Glomerular visceral epithelial cell (primary cell): Measurements from ENCODE around the gene GBF1.
"Not testable (repeated sequence)": the region's sequence is repeated elsewhere in the genome, so short reads cannot be mapped to it uniquely, and the experiment has no call there.

Experiments used
- DNase-seq: peaks from one replicate; pipeline ENCODE4 v3.0.0-alpha.2; 2016; ENCODE audit errors: extremely low spot score

Gene GBF1

DNA sequence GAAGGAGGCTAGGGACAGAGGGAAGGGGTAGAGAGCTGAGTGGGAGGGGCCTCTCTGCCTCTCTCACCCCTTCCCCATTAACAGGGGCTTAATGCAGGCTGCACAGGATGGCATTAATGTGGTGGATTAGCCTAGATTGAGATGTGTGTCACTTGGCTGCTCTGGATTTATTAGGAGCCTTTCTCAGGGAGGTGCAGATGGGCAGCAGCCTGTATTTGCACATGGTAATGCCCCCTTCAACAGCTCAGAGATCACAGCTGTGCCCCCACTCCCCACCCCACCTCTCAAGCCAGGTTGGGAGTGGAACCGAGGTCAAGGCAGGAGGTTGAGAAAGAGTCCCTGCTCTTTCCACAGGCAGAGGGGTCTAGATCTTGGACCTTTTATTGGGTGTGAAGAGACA is 11.3 kb upstream of the GBF1 start:
- no peak for DNase-seq

DNA sequence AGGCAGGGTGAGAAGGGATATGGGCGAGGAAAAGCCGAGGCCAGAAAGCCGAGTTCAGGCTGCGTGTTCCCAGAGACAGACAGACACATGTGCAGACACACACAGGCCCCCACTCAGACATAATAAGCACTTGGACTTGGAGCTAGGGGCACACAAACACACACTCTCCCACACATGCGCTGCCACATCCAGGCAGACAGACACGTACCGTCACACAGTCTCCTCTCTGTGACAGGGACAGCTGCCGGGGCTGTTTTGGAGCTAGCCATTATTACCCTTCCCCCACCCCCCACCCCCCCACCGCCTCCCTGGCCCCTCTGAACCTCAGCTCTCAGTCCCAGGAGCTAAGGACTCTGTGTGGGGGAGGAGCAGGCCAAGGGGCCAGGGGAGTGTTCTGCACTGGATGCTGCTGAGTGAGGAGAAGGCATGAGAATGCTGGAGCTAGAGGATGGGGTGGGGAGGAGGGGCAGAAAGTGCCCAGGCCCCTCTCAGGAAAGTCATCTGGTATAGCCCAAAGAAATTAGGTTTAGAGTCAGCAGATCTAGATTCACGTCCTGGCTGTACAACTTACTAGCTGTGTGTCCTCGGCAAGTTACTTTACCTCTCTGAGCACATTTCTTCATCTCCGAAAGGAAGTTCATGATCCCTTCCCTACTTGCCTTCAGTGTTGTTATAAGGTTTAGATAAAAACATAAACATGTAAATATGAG is 10.3 kb upstream of the GBF1 start:
- no peak for DNase-seq

DNA sequence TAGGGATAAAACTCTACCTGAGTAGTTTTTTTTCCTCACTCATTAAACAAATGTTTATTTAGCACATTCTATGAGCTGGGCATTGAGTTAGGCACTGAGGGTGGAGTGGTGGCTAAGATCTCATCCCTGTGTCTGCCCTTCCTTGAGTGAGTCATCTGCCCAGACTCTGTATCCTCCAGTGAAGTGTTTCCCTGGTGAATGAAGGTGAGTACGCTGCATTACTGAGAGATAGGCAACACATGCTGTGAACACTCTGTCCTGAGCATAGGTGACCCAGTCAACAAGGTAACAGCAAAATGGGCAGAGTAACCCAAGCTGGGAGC is 9.8 kb upstream of the GBF1 start:
- peak; percentile 64 for DNase-seq

DNA sequence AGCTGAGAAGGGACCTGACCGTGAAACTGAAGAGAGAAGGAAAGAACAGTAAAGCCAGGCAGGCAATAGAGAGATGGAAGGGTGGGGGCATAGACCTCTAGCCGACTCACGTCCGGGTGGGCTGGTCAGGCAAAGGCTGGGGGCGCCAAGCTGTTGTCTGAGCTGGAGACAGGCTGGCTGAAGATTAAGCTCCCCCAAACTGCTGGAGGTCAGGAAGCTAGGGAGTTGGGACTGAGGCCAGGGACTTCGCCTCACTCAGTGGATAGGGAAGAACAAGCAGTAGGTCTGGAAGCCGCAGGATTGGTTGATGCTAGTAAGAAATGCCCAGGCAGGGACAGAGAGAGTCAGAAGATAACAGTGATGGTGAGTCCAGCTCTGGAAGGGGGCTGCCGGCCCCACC is 9.3 kb upstream of the GBF1 start:
- DNase-seq = no peak

DNA sequence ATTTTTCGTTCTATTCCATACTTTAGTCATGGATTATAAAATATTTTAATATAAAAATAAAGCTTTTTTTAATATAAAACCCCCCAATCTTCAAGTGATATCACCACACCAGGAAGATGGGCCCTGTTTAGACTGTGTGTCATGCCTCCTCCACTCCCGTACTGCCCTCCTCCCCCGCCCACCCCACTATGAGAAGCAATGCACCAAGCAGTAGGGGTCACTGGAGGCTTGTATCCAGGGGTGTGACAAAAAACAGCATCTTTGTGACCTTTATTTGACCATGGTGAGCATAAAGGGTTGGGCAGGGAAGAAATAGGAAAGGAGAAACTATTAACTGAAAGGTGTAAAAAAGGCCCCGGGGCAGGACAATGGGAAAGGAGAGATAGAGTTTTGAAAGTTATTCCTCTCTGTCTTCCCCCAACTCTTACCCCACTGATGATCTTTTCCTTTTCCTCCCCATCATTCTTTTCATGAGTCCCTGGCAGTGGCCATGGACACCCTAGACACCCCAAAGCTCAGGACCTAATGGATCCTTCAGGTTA is 7.5 kb upstream of the GBF1 start:
- no peak for DNase-seq

DNA sequence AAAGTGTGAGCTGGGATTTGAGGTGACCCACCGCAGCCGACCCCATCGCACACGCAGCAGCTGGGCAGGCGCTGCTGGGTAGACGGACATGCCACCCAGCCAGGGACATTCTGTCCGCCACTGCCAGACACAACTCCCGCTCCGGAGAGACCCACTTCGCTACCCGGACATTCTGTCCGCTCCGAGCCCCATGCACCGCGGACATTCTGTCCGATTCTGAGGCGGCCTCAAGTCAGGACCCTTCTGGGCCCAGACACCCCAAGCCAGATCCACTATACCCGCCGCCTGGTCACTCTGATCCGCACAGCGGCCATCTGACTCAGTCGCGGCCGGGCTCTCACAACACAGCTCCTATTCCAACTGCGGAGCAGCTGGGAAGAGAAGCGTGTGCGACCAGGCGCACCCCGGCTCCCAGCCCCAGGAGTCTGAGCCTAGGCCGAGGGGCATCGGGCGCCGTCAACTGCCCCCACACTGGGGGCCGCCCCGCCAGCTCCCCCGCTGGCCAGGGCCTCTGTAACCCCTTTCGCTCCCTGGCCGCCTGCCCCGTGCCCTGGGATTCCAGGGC is 4.8 kb upstream of the GBF1 start:
- DNase-seq = no peak

DNA sequence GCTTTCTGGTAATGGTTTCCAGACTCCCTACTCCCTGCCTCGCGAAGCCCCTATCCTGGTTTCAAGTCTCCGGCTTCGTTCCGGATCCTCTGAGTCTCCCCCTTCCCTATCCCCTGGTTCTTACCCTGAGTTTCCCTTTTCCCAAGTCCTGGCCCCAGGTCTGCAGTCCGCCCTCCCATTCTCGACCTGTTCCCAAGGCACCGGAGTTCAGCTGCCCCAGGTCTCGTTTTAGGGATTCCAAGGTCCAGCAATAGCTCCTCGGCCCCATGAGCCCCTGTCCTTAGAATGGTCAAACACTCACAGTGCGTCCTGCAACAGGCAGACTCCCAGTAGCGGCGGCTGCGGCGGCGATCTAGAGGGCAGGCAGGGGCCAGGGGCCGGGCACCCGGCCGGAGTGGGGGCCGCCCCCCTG is 4.3 kb upstream of the GBF1 start:
- DNase-seq = peak; percentile 30

DNA sequence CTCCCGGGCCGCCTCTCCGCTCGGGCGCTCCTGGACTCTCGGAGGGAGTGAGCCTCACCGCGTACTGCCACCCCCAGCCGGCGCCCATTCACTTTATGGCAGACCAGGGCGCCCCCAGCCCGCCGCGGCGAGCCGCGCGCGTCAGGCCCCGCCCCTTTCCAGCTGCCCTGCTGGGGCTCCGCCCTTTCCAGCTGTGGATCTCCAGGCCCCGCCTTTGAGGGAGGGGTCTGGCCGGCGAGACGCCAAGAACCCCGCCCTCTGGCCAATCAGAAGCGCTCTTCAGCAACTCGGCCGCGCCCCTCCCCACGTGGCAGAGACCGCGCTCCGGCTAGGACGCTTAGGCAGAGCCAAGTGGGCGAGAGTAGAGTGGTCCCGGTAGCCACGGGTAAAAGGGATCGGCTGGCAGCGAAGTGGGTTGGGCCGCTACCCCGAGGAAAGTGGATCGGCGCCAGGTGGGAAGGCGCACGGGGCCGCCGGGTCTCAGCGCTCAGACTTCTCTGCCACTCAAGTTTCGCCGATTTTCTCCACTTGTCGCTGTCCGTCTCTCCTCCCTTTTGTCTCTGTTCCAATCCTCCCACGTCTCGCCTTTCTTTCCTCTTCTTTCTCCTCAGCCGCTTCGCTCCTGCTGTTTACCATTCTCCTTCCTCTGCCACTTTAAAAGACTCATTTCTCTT is 3.8 kb upstream of the GBF1 start, which contains the start of gene PITX3:
Gene PITX3 (minus strand): TSS at position 69 of the 674 bp plus-strand sequence. CDS start 9,432 bp downstream, outside the sequence.
- DNase-seq = peak; percentile 85

DNA sequence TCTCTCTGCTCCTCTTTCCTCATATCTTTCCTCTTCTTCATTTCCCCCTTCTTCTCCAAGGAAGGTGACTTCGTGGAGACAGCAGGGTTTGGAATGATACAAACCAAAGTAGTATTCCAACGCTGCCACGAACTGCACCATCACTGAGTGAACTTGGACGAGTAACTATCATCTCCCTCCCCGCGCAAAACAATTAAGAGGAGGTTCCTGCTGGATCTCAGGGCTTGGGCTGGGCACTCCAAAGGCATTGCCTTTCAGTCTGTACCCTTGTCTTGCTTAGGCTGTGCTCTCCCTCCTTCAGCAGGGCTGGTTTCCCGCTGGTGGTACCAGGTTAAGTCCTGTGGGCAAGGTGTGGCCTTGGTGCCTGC is 3.2 kb upstream of the GBF1 start:
- no peak for DNase-seq

DNA sequence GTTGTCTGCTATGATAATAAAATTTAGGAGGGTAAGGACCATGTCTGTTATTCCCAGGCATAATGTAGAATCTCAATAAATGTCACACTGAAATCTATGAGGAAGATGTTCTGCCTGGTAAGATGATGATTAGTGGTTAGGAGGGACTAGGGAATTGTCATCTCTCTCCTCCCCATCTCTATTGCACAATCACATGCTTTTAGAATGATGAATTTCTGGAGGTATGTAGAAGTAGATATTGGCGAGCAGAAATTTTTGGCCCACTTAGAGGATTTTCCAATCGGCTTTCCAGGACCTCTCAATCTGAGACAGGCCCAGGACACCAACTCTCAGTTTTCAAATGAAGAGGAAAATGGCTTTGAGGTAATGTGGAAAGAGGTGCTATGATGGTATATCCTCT is 2.0 kb upstream of the GBF1 start:
- peak; percentile 56 for DNase-seq

DNA sequence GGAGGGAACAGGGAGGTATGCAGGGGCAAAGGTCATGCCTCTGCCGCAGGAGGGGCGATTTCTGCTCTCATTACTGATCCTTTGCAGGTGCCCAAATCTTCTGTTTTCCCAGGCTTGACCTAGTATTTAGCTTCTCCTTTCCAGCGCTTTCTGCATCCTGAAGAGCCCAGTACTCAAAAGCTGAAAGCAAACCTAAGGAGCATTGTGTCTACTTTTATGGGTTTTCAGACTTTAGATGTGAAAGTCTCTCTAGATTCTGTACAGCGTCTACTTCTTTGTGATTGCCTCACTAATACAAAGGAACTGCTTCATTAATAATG is 560 bp downstream of the GBF1 start:
- no peak for DNase-seq

DNA sequence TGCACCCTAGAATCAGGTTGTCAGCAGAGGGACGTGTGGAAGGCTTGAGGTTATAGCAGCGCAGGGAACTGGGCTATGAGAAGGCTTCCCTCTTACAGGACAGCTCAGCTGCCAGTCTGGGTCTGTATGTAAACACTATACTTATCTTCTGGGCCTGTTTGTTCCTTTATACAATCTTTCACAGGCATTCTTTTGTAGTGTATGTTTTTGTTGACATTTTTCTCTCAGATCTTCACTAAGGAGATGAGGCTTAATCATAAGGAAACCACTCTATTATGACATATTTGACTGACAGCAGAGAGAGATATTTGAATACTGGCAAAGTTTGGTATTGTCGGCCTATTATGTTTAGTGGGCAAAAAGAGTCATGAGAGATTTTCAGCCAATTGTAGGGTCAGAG is 929 bp downstream of the GBF1 start:
- no peak for DNase-seq

DNA sequence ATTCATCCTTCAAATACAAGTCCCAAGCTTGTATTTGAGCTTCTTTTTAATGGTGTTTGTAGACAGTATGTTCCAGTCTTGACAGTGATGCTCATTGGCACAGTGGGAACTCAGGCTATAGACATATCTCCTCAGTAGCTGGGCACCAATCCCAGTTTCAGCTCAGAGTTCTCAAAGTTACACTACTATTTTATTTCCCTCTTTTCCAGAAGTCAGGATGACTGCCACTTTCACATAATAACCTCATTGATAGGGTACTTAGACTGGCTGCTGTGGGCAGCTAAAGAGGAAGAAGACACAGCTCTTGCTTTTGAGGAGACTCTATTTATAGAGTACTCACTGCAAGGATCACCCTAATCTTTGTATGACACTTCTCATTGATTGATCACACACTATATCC is 2.4 kb downstream of the GBF1 start:
- DNase-seq = no peak

DNA sequence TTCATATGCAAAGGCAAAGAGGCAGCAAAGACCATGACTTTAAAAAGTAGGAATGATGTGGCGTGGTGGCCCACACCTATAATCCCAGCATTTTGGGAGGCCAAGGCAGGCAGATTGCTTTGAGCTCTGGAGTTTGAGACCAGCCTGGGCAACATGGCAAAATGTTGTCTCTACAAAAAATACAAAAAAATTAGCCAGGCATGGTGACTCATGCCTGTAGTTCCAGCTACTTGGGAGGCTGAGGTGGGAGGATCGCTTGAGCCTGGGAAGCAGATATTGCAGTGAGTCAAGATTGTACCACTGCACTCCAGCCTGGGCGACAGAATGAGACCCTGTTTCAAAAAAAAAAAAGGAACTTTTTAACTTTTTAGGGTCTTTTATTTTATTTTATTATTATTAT is 7.2 kb downstream of the GBF1 start:
- not testable (repeated sequence) for DNase-seq

DNA sequence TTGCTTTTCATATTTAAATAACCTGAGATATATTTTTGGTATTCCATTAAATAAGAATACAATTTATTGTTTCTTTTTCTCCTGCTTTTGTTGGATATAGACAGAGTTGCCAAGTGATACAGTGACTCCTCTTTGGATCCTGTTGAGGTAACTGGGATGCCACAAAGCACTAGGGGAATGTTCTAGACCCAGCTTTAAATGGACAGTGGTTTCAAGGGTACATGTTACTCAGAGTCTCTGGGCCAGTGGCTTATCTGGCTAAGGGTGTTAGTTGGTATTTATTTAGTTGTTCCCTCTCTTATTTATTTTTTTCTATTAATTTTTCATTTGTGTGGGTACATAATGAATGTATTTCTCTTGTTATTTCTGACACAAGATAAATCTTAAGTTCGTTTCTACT is 9.1 kb downstream of the GBF1 start:
- DNase-seq = no peak

DNA sequence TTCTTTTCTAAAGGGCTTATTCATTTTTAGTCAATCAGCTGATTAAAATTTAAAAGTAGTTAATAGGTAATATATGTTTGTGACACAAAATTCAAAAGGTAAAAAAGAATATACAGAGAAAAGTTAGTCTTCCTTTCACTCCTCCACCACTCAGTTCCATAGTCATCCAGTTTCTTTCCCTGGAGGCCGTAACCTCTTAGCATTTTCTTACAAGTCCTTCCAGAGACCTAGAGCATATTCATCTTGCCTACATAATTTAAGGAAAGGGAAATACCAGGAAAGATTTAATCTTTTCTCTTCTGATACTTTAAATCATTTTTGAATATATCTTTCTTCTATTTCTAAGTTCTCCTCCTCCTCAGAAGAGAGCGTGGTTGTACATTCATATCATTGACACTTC is 10.1 kb downstream of the GBF1 start:
- DNase-seq = no peak

DNA sequence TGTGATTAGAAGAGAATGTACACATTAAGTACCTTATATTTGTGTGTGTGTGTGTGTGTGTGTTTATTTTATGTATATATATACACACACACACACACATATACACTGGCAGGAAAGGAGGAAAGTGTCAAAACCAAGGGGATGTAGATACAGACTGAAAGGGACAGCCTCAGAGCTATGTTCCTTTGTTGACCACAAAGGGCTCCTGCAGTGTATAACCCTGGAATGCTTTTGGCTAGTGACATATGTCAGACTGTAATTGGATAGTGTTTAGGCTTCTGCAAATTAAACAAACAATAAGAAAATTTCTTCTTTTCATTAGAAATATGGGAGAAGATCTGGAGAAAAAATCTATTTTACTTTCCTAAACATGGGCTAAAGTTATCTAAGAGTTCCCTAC is 15.9 kb downstream of the GBF1 start:
- DNase-seq = no peak

DNA sequence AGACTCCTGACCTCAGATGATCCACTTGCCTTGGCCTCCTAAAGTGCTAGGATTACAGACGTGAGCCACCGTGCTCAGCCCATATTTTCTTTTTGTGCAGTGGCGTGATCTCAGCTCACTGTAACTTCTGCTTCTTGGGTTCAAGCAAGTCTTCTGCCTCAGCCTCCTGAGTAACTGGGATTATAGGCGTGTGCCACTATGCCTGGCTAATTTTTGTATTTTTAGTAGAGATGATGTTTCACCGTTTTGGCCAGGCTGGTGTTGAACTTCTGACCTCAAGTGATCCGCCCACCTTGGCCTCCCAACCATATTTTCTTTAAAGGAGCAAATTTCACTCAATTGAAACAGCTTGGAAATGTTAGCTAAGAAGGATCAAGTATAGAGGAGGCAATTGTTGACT is 16.5 kb downstream of the GBF1 start:
- no peak for DNase-seq

DNA sequence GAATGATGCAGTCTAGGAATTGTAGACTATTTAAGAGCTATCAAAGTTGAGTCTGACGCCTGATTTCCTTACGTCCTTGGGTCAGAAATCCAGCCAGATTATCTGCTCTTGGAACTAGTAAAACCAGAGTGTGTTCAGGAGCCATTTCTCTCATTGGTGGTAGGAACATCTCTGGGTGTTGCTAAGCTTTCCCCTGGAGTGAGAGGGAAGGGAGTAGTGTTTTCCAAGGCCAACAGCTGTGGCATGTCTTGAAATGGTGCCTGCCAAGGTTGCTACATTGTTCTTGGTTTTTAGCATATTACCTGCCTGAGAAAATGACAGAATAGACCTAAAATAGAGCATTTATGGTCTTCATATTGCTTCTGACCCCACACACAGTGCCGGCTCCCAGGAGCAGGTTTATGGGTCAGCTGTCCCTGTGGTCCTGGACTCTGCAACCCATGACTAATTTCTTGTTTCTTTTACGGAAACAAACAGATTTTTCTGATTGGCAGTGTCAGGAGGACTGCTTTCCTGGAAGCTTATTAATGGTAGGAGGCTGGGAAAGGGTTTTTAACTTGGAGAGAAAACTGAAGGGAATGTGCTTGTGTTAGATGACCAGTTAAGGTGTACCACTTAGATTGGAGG is 17.5 kb downstream of the GBF1 start:
- no peak for DNase-seq

DNA sequence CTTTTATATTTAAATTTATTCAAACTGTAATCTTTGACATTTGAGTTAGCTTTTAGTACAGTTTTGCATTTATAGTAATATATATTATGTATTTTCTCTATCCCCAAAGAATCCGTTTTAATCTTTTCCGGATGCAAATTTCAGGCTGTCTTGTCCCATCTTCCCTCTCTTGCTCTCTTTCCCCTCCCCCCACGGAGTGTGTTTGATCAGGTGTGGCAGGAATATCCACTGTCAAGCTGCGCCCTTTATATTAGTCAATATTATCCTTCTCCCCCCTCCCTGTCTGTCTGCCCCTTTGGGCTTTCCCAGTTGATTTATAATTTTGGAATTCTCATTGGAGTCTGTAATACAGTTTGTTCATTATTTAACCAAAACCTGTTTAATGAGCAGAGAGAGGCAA is 19.0 kb downstream of the GBF1 start:
- DNase-seq = no peak

DNA sequence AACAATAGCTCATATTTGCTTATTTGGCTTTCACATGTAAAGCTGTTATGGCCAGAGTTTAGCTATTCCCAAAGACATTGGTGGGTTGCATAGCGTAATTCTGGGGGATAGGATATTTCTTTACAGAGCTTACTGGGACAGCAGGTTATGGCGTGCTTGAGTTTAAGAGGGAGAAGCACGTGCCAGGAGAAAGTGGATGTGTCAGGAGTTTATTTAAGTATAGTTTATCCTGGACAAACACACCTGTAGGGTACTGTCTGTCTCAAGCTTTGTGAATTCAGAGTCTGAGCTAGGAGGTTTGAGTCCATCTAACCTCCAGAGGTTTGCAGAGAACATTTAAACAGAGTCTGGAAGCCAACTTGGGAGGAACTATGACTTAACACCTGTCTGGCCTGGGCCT is 21.3 kb downstream of the GBF1 start:
- no peak for DNase-seq

DNA sequence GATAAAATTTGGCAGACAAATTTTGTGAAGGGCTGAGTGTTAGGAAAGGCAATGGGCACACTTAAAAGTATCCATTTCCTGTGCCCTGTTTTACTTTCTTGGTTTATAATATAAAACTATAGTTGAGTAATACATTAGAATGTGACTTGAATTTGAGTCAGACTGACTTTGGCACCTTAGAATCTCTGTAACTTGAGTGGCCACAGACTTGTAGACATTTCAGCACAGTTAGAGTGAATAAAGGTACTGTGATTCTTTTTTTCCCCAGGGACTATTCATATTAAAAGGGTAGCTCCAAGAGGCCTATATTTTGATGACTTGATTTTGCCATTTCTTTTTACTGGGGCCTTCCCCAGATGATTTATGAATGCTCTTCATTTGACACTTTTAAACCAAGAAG is 22.4 kb downstream of the GBF1 start:
- no peak for DNase-seq

DNA sequence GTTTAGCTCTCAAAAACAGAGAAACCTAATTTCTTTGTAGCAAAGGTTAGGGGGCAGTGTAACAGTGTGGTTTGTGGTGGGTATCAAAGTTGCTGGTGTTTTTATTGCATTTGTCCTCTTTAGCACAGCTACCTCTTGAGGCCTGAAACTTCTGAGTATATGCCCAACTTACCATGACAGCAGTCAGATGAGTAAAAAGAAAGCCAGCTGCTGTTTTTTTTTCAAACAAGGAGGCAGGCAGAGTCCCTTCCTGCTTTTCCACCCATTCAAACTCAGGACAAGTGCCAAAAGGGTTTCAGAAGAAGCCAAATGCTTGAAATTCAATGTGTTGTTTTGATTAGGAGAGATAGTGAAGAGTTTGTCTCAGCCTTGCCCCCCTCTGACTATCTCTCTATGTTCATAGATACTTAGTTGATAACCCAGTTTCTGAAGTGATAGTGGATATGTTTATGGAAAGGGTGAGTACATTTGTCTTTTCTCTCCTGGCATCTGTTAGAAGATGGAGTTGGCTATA is 23.1 kb downstream of the GBF1 start:
- DNase-seq = peak; percentile 63
